HEK293T (cell line): ENCODE results near the gene RNASEL.

Source experiments
- CTCF ChIA-PET: fragments of 350-600 bp; formaldehyde crosslinking; extraction: SDS; loops from one replicate; lab custom pipeline; 2021; ENCODE audit warnings: antibody characterized with exemption, inconsistent platforms; lab: Yijun Ruan, JAX
- POLR2A ChIA-PET: fragments of 350-600 bp; formaldehyde crosslinking; extraction: SDS; loops from one replicate; lab custom pipeline; 2020; ENCODE audit warnings: antibody characterized with exemption, inconsistent platforms; lab: Yijun Ruan, JAX
- DNase-seq: peaks from one replicate; pipeline ENCODE4 v3.0.0; 2012; ENCODE audit warnings: mixed read lengths; ENCODE audit errors: extremely low spot score
- ARNT ChIP-seq: fragments of 450-650 bp; IDR thresholded peaks from 2 replicates; pipeline ENCODE4 v1.6.1; 2017; ENCODE audit warnings: mild to moderate bottlenecking
- BHLHE40 ChIP-seq: fragments of 450-650 bp; IDR thresholded peaks from 2 replicates; pipeline ENCODE4 v1.6.1; 2016; ENCODE audit warnings: mild to moderate bottlenecking, moderate library complexity, borderline replicate concordance
- CTBP1 ChIP-seq: fragments of 450-650 bp; IDR thresholded peaks from 2 replicates; pipeline ENCODE4 v1.6.1; 2016; ENCODE audit warnings: borderline replicate concordance
- ELF4 ChIP-seq: fragments of 450-650 bp; IDR thresholded peaks from 2 replicates; pipeline ENCODE4 v1.6.1; 2017; ENCODE audit warnings: antibody characterized with exemption
- FOXA1 ChIP-seq: fragments of 450-650 bp; IDR thresholded peaks from 2 replicates; pipeline ENCODE4 v1.6.1; 2016; ENCODE audit warnings: mild to moderate bottlenecking
- FOXK2 ChIP-seq: fragments of 450-650 bp; IDR thresholded peaks from 2 replicates; pipeline ENCODE4 v1.6.1; 2016; ENCODE audit warnings: mild to moderate bottlenecking
- FOXM1 ChIP-seq: fragments of 450-650 bp; IDR thresholded peaks from 2 replicates; pipeline ENCODE4 v1.6.1; 2017; ENCODE audit warnings: mild to moderate bottlenecking, borderline replicate concordance
- HDGF ChIP-seq: fragments of 450-650 bp; IDR thresholded peaks from 2 replicates; pipeline ENCODE4 v1.6.1; 2017; ENCODE audit warnings: antibody characterized with exemption, borderline replicate concordance
- L3MBTL2 ChIP-seq: fragments of 450-650 bp; conservative IDR thresholded peaks from 2 replicates; pipeline ENCODE4 v1.6.1; 2016; ENCODE audit warnings: mild to moderate bottlenecking
- LEF1 ChIP-seq: fragments of 450-650 bp; IDR thresholded peaks from 2 replicates; pipeline ENCODE4 v1.6.1; 2017; ENCODE audit warnings: mild to moderate bottlenecking, borderline replicate concordance
- NFRKB ChIP-seq: fragments of 450-650 bp; IDR thresholded peaks from 2 replicates; pipeline ENCODE4 v1.6.1; 2016; ENCODE audit warnings: mild to moderate bottlenecking, moderate library complexity
- SP1 ChIP-seq: fragments of 450-650 bp; IDR thresholded peaks from 2 replicates; pipeline ENCODE4 v1.6.1; 2017
- SUZ12 ChIP-seq: fragments of 450-650 bp; IDR thresholded peaks from 2 replicates; pipeline ENCODE4 v1.6.1; 2016; ENCODE audit warnings: mild to moderate bottlenecking
- TARDBP ChIP-seq: fragments of 450-650 bp; IDR thresholded peaks from 2 replicates; pipeline ENCODE4 v1.6.1; 2016
- ZNF384 ChIP-seq: fragments of 450-650 bp; IDR thresholded peaks from 2 replicates; pipeline ENCODE4 v1.6.1; 2016
- TF ChIP-seq, protein P1 (sequence below): fragments of 450-650 bp; IDR thresholded peaks from 2 replicates; pipeline ENCODE4 v1.6.1; 2016

Gene RNASEL

DNA sequence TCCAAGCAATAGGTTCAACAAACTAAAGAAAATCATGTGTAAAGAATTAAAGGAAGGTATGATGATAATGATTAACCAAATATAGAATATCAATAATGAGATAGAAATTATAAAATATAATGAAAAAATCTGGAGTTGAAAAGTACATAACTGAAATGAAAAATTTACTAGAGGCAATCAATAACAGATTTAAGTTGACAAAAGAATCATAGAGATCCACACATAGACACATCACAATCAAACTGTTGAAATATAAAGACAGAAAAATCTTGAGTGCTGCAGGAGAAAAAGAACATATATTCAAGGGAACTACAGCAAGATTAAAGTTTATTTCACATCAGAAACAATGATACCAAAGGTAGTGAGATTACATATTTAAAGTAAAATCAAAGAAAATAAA lies 63.7 kb downstream of the RNASEL start:
- TF ChIP-seq, protein P1, sequence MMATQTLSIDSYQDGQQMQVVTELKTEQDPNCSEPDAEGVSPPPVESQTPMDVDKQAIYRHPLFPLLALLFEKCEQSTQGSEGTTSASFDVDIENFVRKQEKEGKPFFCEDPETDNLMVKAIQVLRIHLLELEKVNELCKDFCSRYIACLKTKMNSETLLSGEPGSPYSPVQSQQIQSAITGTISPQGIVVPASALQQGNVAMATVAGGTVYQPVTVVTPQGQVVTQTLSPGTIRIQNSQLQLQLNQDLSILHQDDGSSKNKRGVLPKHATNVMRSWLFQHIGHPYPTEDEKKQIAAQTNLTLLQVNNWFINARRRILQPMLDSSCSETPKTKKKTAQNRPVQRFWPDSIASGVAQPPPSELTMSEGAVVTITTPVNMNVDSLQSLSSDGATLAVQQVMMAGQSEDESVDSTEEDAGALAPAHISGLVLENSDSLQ, result no peak
- TF ChIP-seq NFRKB, result no peak
- TF ChIP-seq HDGF, result no peak
- no peak for TF ChIP-seq TARDBP
- TF ChIP-seq ZNF384, result no peak
- TF ChIP-seq ARNT, result no peak
- TF ChIP-seq L3MBTL2, result no peak
- no peak for TF ChIP-seq BHLHE40
- no peak for TF ChIP-seq LEF1
- no peak for TF ChIP-seq FOXA1
- TF ChIP-seq FOXM1, result no peak
- no peak for TF ChIP-seq SP1
- TF ChIP-seq FOXK2, result no peak
- no peak for TF ChIP-seq ELF4
- TF ChIP-seq SUZ12, result no peak
- no peak for TF ChIP-seq CTBP1
- no peak for DNase-seq
- ChIA-PET CTCF (no interaction called here), POLR2A (no interaction called here)
